Upper lobe of left lung (tissue), 6 donors: ENCODE data around the gene CCDC86. TPM values are rescaled to one million over a fixed set of nuclear protein-coding genes. Genes with fewer than 3 reads are reported as not detected.

Experiments
- ATAC-seq, 2 donors: fragments of 200-7000 bp; cut with Tn5 transposase; one replicate each; pipeline ENCODE4 v1.9.1; 2022; ENCODE audit warnings: mild to moderate bottlenecking in 2 of 2, moderate library complexity in 2 of 2; ENCODE audit not compliant: low FRiP score in 2 of 2
- DNase-seq, 2 donors: peaks; one replicate each; pipeline ENCODE4 v3.0.0-alpha.2; 2019 to 2020
- H3K27ac ChIP-seq, 4 donors: fragments of 200-600 bp; sonication (generic); one replicate each; pipeline ENCODE4 v1.5.1; 2016 to 2019
- H3K27me3 ChIP-seq, 4 donors: fragments of 200-600 bp; sonication (generic); one replicate each; pipeline ENCODE4 v1.5.1; 2017 to 2019
- H3K36me3 ChIP-seq, 4 donors: fragments of 200-600 bp; sonication (generic); one replicate each; pipeline ENCODE4 v1.5.1; 2016 to 2019
- H3K4me1 ChIP-seq, 4 donors: fragments of 200-600 bp; sonication (generic); one replicate each; pipeline ENCODE4 v1.5.1; 2018 to 2019
- H3K4me3 ChIP-seq, 4 donors: fragments of 200-600 bp; sonication (generic); one replicate each; pipeline ENCODE4 v1.5.1; 2017 to 2019; ENCODE audit warnings: mild to moderate bottlenecking in 2 of 4, moderate library complexity in 1 of 4
- H3K9me3 ChIP-seq, 4 donors: fragments of 200-600 bp; sonication (generic); one replicate each; pipeline ENCODE4 v1.5.1; 2018 to 2019
- EP300 ChIP-seq, 4 donors: sonication (generic); formaldehyde crosslinking; IDR thresholded peaks; one replicate each; pipeline ENCODE4 v1.5.1; 2017; ENCODE audit warnings: antibody characterized with exemption in 4 of 4, control low read depth in 2 of 4
- POLR2A ChIP-seq, 4 donors: fragments of 450-650 bp; IDR thresholded peaks; one replicate each; pipeline ENCODE4 v1.5.1; 2016 to 2017; ENCODE audit warnings: antibody characterized with exemption in 4 of 4, mild to moderate bottlenecking in 2 of 4
- POLR2AphosphoS5 ChIP-seq, 2 donors: sonication (generic); formaldehyde crosslinking; IDR thresholded peaks; one replicate each; pipeline ENCODE4 v1.5.1; 2017; ENCODE audit warnings: antibody characterized with exemption in 2 of 2
- WGBS, 2 donors: methylation state at CpG; one replicate each; pipeline ENCODE4 v1.1.5; 2017 to 2018; 5-methylcytosine and 5-hydroxymethylcytosine counted together
- total RNA-seq, 6 donors: library from RNA; depleted of rRNA in 4 of 6; stranded (reverse); fragments of >200 nt in 4 of 6; gene quantifications; one replicate each; pipeline versions ENCODE4 v1.1.0 to v1.2.1, GENCODE V29; 2016 to 2021
- TF ChIP-seq, protein P1 (sequence below), 6 experiments: fragments of 450-650 bp in 4 of 6; fragments of 200-600 bp in 2 of 6; sonication (generic) in 2 of 6; IDR thresholded peaks; one replicate each; pipeline ENCODE4 v1.5.1; 2016 to 2019; ENCODE audit warnings: antibody characterized with exemption in 6 of 6
- donor health status: DM: no; HTN: no; CAD: no; lungs with moderate emphysema.
- donor health status: DM: no; HTN: yes; CAD: no; lungs with severe emphysema.

Gene CCDC86
- total RNA-seq, 6 donors from 2014 or later, result 9.0 to 25.1 (median 17.9) TPM

DNA sequence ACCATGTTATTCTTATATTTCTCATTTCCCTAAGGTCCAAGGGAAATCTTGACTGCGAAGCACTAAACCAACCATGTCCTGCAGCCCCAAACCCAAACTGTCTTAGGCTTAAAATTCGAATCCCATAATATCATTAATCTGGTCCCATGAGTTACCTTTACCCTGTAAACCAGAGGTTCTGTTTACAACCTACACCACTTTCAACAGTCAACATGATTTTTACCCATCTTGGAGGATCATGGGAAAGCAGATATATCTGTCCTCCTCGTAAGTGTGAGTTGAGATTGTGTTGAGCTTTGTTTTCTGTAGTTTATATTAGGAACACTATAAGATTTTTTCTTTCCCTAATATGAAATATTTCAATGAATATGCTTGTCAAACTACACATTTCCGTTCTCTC lies 58.1 kb downstream of the CCDC86 start:
- Histone ChIP-seq H3K27ac (no peak overlapping the region), H3K9me3 (no peaks in the 10 kb centered on the region), H3K4me3 (no peak overlapping the region), H3K36me3 (peaks cover 61 to 86% (median 78%) of the 10 kb centered on the region in 4 donors), H3K4me1 (peaks cover 5 to 9% (median 7%) of the 10 kb centered on the region in 4 donors), H3K27me3 (no peaks in the 10 kb centered on the region)
- TF ChIP-seq POLR2AphosphoS5 (IDR thresholded peaks at IDR 0.05), result no peak
- TF ChIP-seq, protein P1, sequence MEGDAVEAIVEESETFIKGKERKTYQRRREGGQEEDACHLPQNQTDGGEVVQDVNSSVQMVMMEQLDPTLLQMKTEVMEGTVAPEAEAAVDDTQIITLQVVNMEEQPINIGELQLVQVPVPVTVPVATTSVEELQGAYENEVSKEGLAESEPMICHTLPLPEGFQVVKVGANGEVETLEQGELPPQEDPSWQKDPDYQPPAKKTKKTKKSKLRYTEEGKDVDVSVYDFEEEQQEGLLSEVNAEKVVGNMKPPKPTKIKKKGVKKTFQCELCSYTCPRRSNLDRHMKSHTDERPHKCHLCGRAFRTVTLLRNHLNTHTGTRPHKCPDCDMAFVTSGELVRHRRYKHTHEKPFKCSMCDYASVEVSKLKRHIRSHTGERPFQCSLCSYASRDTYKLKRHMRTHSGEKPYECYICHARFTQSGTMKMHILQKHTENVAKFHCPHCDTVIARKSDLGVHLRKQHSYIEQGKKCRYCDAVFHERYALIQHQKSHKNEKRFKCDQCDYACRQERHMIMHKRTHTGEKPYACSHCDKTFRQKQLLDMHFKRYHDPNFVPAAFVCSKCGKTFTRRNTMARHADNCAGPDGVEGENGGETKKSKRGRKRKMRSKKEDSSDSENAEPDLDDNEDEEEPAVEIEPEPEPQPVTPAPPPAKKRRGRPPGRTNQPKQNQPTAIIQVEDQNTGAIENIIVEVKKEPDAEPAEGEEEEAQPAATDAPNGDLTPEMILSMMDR (IDR thresholded peaks at IDR 0.05), result no peak
- no peak for TF ChIP-seq POLR2A (IDR thresholded peaks at IDR 0.05)
- no peak for TF ChIP-seq EP300 (IDR thresholded peaks at IDR 0.05)
- DNase-seq, result no peak
- 65 to 83% methylated on average over 4 of the region's 4 CpGs for WGBS, 2 donors
- no peak for ATAC-seq

Other genes with a start within 250 kb of the CCDC86 start
- 10 to 100 TPM in 4 of 6 donors, 1 to 10 TPM in 1, not detected in 1; 3.7 to 82.9 (median 15.5) TPM for gene MS4A8, start 142.5 kb upstream of the CCDC86 start, total RNA-seq
- not detected for gene MS4A18, start 117.4 kb upstream of the CCDC86 start, total RNA-seq
- 100 to 1,000 TPM in 5 of 6 donors, 10 to 100 TPM in 1; 65.5 to 227 (median 120) TPM for gene MS4A15, start 85.2 kb upstream of the CCDC86 start, total RNA-seq
- gene MS4A10, start 56.8 kb upstream of the CCDC86 start, total RNA-seq, result not detected
- 1 to 10 TPM in 3 of 6 donors, under 1 TPM in 1, not detected in 2; 0.49 to 1.5 (median 1.1) TPM for gene PTGDR2, start 13.8 kb downstream of the CCDC86 start, total RNA-seq
- gene ZP1, start 25.4 kb downstream of the CCDC86 start, total RNA-seq, result not detected
- gene PRPF19, start 64.5 kb downstream of the CCDC86 start, total RNA-seq, result 10 to 100 TPM; 10.5 to 72.8 (median 55.1) TPM
- gene TMEM109, start 72.0 kb downstream of the CCDC86 start, total RNA-seq, result 100 to 1,000 TPM in 5 of 6 donors, 10 to 100 TPM in 1; 27.2 to 153 (median 129) TPM
- gene TMEM132A, start 82.3 kb downstream of the CCDC86 start, total RNA-seq, result 10 to 100 TPM in 2 of 6 donors, 1 to 10 TPM in 4; 3.6 to 18.2 (median 9.4) TPM
- 100 to 1,000 TPM in 4 of 6 donors, 10 to 100 TPM in 2; 29.5 to 186 (median 115) TPM for gene SLC15A3, start 110.1 kb downstream of the CCDC86 start, total RNA-seq
- gene CD6, start 129.6 kb downstream of the CCDC86 start, total RNA-seq, result 10 to 100 TPM in 2 of 6 donors, 1 to 10 TPM in 4; 3.8 to 27.2 (median 5.3) TPM